NCI-H187 (cell line): Measurements from ENCODE around the gene PPTC7.
"Not testable (repeated sequence)": the region's sequence is repeated elsewhere in the genome, so short reads cannot be mapped to it uniquely, and the experiment has no call there.

ENCODE experiments used
- DNase-seq, 2 experiments: peaks; one replicate each; lab custom pipeline; 2025; lab: John Stamatoyannopoulos, UW

The PPTC7 gene

DNA sequence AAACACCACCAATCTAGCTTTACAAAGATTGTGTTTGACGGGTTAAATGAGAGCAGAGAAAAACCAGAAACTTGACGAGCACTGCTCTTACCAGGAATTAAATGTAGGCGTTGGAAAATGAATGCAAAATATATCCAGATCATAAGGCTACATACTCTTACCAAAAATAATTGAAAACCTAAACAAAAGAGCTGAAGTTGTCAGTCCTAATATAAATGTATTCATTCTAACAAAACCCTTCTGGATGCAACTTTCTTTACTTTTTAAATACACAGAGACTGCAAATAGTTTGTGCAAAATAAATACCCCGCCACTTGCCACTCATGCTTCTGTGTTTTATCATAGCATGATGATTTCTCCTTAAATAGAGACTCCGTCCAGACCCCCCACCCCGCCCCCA, 48.3 kb downstream of the PPTC7 start:
- no peak for DNase-seq

DNA sequence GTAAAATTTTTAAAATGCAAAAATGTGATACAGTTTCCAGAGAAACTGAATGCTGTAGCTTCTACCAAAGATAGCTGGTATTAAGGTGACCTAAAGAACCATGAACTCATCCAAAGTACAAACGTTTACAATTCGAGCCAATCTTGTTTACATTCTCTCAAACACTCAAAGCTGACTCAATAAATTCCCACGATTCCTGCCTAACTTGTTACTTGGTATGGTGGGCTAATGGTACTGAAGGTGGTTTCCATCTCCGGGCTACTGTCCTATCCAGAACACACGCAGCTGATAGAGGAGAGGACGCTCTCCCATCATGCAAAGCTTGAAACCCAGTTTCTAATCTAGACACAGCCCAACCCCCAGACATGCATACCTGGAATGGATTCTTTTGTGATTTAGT, 49.5 kb downstream of the PPTC7 start:
- no peak for DNase-seq

DNA sequence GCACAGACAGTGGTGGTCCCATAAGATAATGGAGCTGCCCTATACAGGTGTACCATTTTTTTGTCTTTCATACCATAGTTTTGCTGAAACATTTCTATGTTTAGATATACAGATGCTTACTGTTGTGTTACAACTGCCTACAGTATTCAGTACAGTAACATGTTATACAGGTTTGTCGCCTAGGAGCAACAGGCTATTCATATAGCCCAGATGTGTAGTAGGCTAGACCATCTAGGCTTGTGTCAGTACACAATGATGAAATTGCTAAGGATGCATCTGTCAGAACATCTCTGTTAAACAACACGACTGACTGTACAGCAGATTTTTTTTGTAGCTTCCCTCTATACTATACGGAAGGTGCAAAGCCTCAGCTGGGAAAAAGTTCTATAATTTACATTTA, 50.5 kb downstream of the PPTC7 start:
- no peak for DNase-seq

DNA sequence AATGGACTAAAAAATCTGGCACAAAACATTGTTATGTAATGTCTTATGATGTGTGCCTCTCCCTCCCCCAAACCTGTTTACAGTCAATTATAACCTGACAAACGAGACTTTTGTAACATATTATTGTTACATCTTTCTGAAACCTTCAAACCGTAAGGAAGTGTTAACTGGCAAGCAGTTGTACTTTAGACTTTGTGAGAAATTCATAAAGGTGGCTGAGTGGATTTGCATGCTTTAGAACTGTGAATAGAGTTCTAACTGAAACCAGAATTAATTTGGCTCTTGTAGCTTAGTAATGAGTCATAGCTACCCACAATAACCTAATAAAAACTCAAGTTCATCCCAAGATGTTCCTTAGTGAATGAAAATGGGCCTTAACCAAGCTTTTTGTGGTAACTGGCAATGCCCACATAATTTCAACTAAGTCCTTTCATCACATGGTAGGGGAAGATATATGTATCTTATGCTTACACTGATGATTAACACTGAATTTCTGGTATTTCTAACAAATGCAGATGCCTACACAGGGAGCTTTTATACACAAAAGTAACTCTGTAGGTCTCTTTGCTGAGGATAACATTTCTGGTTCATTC, 51.3 kb downstream of the PPTC7 start:
- DNase-seq: no peak

DNA sequence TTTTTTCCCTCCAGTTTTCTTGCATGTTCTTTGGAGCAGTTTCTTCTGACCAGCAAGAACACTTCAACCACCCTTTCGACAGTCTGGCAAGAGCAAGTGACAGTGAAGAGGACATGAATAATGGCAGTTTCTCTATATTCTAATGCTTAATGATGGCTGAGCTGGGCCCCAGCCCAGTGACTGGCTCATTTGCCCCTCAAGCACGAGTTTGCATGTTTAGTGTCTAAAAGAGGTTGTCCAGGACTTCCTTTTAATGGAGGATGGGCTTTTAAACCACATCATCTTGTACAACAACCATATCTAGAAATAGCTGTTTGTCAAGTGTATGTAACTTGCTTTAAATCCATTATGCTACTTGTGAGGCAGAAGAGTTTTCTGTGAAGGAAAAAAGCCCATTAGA, 52.6 kb downstream of the PPTC7 start:
- DNase-seq: peak; percentile 66 to 80

DNA sequence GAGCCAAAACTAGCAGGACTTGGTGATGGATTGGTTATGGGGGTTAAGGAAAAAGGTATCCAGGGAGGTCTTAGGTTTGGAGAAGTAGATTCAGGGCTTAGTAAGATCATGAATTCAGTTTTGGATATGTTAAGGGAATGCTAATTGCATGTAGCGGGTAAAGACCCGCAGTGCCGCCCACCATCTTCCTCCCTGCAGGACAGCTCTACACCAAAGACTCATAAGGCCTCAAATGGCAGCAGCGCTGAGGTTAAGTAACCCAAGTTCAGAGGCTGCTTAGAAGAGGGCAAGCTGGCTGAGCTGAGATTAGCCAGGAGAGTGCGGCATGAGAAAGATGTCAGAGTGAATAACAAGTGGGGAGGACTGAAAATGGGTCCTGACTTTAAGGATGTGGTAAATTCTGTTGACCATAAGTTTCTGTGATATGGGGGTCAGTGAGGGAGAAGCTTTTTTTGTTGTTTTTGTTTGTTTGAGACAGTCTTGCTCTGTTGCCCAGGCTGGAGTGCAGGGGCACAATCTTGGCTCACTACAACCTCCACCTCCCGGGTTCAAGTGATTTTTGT, 54.8 kb downstream of the PPTC7 start:
- no peak for DNase-seq

DNA sequence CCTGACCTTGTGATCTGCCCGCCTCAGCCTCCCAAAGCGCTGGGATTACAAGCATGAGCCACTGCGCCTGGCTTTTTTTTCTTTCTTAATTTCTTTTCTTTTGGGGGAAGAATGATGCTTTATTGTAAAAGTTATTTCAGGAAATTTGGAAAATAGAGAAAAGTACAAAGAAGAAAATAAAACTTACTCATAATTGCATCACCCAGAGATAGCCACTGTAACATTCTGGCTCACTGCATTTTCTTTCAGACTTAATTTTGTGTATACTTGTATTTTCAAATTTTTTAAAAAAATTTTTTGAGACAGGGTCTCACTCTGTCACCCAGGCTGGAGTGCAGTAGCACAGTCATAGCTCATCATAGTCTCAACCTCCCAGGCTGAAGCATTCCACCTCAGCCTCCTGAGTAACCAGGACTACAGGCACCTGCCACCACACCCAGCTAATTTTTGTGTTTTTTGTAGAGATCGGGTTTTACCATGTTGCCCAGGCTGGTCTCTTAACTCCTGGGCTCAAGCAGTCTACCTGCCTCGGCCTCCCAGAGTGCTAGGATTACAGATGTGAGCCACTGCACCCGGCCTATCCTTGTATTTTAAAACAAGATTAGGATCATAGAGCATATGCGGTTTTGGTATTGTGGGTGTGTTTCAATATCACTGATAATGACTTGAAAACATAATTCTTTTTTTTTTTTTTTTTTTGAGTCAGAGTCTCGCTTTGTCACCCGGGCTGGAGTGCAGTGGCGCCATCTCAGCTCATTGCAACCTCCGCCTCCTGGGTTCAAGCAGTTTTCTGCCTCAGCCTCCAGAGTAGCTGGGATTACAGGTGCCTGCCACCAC, 62.0 kb downstream of the PPTC7 start:
- DNase-seq: not testable (repeated sequence)

DNA sequence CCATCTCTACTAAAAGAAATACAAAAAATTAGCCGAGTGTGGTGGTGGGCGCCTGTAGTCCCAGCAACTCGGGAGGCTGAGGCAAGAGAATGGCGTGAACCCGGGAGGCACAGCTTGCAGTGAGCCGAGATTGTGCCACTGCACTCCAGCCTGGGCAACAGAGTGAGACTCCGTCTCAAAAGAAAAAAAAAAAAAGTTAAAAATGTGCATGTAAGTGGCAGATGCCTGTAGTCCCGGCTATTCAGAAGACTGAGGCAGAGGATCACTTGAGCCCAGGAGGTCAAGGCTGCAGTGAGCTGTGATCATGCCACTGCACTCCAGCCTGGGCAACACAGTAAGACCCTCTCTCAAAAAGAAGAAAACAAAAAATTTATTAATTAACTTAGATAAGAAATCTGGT, 65.1 kb downstream of the PPTC7 start:
- DNase-seq: not testable (repeated sequence)

DNA sequence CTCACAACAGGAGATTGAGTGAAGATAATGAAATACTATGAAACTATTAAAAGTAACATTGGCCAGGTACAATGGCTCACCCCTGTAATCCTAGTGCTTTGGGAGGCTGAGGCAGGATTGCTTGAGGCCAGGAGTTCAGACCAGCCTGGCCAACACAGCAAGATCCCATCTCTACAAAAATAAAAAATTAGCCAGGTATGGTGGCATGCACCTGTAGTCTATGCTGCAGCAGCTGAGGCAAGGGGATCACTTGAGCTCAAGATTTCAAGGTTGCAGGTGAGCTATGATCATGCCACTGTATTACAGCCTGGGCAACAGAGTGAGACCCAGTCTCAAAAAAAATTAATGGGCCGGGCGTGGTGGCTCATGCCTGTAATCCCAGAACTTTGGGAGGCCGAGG, 66.1 kb downstream of the PPTC7 start:
- DNase-seq: no peak

DNA sequence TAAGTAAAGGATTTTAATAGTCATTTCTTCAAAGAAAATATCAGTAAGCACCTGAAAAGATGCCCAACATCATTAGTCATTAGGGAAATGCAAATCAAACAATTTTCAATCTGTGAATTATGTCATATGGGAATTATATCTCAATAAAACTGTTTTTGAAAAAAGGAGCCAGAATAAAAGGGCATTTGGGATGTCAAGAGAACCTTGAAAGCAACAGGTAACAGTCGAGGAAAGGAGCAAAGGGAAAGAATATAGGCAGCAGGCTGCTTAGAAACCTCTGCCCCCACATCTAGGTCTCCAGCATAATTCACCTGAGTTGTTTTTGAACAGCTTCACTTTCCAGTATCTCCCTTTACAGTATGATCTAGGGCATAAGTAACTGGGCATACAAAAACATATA, 68.8 kb downstream of the PPTC7 start:
- no peak for DNase-seq

DNA sequence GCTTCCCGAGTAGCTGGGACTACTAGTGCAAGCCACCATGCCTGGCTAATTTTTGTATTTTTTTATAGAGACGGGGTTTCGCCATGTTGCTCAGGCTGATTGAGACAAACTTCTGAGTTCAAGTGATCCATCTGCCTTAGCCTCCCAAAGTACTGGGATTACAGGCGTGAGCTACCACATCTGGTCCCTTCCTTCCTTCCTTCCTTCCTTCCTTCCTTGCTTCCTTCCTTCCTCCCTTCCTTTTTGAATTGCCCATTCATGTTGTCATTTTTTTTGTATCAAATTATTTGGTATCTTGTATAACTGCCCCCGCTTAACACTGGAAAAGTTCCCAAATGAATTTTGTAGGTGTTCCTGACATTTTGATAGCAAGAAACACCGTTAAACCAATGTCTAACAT, 69.3 kb downstream of the PPTC7 start:
- DNase-seq: no peak

DNA sequence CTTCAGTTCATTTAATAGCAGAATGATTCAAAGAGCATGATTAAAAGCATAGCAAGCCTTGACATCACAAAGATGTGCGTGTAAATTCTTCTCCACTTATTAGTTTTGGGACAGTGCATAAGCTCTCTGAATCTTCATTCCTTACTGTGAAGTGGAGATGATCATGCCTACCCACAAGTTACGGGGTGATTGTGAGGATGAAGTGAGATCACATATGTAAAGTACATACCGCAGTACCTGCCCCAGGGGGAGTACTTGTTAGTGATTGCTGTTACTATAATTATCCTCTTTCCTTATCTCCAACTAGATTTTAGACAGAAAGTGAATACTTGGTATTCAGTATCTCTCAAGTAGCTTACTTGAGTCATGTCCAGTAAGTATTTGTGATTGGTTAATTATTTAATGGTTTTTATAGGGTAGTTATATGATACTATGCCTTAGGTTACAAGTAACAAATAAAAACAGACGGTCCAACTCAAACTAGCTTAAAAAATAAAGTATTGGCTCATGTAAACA, 75.0 kb downstream of the PPTC7 start:
- no peak for DNase-seq

DNA sequence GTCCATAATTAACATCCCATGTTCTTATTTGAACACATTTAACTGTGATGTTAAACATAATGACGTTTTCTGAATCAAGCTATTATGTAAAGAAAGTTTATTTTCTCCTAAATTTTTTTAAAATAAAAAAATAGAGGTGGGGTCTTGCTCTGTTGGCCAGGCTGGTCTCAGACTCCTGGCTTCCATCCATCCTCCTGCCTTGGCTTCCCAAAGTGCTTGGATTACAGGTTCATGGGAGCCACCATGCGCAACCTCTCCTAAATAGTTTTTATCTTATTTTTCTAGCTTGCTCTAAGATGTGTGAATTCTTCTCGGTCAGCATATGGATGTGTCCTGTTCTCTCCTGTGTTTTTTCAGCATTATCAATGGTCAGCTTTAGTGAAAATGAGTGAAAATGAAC, 77.8 kb downstream of the PPTC7 start:
- no peak for DNase-seq

DNA sequence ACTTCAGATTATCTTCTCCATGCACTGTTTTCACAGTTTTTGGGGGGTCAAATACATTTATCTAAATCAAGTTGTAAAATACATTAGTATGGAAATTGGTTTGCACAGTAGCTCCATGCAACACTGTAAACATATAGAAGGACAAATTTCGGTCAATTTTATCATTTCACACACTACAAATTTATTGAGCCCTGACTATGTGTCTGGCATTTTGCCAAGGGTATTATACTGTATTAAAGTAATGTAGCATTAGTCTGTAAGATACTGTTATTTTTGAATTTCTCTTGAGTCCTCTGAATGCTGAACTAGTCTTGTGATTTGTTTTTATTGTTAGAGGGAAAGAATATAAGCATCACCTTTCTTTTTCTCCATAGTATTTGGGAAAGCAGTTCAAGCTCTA, 79.7 kb downstream of the PPTC7 start:
- DNase-seq: no peak

DNA sequence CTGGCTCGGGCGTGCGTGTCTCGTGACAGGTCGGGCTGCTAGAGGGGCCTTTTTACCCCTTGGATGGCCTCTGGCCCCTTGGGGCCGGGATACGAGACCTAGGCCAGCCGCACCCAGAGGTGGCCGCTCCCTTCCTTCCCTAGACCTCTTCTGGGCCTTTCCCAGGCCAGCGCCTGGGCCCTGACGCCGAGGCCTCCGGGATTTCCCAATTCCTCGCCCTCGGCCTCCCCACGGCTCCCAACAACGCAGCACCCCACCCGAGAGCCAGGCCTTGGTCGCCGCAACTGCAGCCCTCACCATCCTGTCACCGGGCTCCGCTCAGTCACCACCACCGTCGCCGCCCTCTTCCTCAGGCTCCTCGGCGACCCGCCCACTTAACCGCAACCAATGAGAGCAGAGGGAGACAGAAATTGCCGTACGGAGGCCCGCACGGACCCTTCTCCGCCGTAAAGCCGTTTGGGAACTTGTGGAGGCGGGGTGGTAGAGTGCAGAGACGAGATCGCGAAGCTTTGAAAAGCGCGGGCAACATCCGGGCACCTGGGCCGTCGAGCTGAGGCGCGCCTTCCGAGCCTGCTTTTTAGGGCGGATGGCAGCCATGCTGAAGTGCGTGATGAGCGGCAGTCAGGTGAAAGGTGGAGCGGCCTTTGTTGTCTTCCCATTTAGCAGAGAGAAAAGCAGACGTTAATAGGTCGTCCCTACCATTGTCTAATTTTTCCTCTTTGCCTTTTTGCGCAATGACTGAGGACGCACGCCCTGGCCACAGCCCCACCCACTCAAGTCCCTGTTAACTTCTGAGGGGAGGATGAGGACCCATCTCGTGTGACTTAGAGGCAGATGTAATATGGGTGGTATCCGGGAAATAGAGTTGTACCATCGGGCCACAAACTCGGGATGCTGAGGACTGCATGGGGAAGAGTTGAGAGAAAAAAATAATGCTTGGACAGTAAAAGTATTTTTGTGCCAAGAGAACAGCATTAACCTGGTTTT, 81.1 kb downstream of the PPTC7 start, which contains the start of the genes RAD9B and VPS29:
RAD9B (plus strand) TSS at position 580 of the 987 bp plus-strand sequence; CDS start at position 587, 7 bp downstream.
VPS29 (minus strand) TSS at position 360 of the 987 bp plus-strand sequence; CDS start at position 300, 60 bp downstream.
- DNase-seq: peak; percentile 97 to 98

DNA sequence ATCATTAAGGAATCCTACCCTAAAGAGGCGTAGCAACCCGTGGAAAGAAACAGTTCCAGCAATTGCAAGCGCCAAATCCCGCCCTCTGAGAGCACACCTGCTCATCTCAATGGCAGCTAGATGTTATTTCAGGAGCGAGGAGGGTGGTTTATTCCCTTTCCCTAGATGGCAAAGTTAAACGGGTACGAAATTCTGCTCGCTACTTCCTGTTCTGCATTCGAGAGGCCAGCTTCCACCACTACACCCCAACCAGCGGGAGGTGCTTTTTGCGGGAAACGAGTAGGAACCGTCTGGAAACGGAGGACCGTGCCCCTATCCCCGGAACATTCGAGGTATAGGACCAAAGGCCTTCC, 81.7 kb downstream of the PPTC7 start:
- peak; percentile 43 to 80 for DNase-seq

DNA sequence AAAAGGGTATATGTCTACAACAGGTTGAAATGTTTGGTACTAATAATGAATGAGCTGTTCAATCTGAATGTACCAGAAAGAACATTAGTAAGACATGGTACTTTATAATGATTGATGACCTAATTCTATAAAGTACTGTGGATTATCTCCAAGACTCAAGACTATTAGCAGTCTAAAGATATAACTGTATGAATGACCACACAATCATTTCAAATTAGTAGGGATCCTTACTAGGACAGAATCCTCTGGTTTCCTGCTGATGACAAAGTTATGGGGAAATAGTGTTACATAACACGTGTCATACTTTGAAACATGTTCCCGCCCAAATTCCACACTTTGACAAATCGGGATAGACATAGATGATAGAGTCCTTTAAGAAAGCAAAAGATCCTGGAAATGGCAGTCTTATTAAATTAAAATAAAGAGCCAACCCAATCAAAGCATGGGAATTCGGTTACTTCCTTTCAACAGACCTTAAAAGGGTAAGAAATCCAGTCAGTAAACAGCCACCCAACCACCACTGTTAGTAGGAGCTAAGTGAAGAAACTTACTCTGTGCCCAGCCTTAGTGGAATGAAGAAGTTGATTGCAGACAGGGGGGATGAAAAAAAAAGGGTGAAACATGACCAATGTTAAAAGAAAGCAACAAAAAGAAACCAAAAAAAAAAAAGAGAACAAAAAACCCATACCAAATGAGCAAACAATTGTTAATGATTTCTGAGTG, 84.0 kb downstream of the PPTC7 start:
- no peak for DNase-seq
